GM12872 (cell line): ENCODE measurements around the gene CZIB.

ENCODE experiments used
- TF ChIP-seq, protein P1 (sequence below): IDR thresholded peaks from 3 replicates; pipeline ENCODE4 v1.5.1; 2011; ENCODE audit warnings: low read depth, mild to moderate bottlenecking, low read length, moderate library complexity; ENCODE audit not compliant: insufficient read depth

The CZIB gene

DNA sequence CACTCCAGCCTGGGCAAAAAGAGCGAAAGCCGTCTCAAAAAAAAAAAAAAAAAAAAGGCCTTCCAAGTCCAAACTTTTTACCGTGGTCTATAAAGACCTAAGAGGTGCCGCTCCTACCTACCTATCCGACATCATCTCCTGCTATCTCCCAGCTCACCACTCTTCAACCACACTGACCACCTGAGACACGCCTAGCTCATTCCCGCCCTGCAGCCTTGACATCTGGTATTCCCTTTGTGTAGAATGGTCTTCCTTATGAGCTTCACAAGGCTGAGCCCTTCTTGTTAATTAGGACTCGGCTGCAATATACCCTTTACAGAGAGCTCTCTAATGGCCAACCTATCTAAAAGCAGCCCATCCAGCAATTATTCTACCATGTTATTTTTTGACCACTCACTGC lies 17.2 kb upstream of the CZIB start:
- TF ChIP-seq, protein P1, sequence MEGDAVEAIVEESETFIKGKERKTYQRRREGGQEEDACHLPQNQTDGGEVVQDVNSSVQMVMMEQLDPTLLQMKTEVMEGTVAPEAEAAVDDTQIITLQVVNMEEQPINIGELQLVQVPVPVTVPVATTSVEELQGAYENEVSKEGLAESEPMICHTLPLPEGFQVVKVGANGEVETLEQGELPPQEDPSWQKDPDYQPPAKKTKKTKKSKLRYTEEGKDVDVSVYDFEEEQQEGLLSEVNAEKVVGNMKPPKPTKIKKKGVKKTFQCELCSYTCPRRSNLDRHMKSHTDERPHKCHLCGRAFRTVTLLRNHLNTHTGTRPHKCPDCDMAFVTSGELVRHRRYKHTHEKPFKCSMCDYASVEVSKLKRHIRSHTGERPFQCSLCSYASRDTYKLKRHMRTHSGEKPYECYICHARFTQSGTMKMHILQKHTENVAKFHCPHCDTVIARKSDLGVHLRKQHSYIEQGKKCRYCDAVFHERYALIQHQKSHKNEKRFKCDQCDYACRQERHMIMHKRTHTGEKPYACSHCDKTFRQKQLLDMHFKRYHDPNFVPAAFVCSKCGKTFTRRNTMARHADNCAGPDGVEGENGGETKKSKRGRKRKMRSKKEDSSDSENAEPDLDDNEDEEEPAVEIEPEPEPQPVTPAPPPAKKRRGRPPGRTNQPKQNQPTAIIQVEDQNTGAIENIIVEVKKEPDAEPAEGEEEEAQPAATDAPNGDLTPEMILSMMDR = no peak

DNA sequence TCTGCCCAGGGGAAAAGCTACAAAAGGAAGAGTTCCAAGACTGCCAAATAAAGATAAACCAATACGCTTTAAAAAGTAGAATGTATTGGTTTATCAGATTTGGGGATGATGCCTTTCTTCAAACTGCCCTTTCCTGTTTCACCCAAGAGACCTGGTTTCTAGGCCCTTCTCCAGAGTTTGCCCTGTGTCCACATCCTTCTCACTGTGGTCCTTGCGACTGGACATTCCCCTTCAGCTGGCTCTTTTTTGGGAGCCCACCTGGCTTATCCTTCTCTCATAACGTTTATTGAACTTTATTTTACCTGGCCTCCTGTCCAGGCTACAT lies 490 bp upstream of the CZIB start:
- TF ChIP-seq, protein P1 = no peak

DNA sequence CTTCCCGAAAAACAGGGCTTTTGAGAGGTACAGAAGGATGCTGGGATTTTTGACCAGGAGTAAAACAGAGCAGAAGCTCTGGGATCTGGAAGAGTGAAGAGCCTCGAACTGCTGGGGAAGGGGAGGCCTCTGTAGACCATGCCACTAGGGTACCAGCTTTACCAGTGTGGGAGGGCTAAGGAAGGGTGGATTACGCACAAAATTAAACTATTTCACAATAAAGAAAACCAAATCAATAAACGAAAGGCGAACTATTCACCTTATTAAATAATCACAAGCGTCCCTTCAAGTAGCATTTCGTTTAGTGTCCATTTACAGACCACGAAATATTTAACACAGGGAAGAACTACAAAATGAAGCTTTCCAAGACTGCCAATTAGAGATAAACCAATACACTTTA lies 723 bp downstream of the CZIB start:
- TF ChIP-seq, protein P1 = no peak

DNA sequence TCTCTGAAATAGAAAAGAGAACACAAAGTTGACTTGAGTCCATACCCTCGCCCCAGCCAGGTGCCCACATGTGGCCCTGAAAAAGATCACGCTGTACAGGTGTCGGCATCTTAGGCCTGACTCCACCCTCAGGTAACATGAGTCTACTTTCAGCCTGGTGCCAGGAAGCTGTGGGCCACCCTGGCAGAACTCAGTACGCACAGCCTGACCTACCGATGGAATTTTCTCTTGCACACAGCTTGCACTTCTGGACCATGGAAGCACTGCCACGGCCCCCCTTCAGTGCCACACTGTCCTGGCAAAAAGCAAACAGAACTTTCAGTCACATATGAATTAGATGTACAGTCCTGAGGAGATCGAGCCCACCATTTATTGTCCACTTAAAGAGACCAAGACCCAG lies 2.2 kb downstream of the CZIB start:
- TF ChIP-seq, protein P1 = no peak

DNA sequence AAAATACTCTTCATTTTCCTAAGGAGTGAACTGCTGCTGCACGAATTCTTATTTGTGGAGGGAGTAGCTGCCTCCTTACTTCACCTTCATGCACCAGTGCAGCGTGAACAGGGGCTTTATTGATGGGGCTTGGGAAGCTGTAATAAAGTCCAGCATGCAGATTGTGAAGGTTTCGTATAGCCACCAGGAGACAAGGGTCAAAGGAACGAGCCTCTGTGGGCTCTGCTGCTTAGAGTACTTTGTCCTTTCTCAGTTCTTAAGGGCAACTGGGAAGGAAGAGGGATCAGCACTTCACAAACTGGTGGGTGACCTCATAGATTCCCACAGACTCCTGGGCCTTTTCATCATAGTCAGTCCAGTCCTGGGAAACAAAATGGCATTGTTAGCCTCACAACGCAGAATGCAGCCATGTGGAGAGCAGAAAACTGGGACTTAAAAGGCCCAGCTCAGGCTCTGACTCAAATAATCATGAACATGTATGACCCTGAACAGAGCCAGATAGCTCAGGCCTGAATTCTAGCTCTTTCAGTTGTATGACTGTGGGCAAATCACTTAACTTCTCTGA lies 6.0 kb downstream of the CZIB start:
- TF ChIP-seq, protein P1 = no peak

DNA sequence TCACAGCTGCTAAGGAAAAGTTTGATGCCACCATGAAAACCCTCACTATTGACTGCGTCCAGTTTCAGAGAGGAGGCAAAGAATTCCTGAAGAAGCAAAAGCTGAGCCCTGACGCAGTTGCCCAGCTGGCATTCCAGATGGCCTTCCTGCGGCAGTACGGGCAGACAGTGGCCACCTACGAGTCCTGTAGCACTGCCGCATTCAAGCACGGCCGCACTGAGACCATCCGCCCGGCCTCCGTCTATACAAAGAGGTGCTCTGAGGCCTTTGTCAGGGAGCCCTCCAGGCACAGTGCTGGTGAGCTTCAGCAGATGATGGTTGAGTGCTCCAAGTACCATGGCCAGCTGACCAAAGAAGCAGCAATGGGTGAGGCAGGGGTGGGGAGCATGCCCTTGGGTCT lies 9.5 kb downstream of the CZIB start:
- TF ChIP-seq, protein P1 = no peak

DNA sequence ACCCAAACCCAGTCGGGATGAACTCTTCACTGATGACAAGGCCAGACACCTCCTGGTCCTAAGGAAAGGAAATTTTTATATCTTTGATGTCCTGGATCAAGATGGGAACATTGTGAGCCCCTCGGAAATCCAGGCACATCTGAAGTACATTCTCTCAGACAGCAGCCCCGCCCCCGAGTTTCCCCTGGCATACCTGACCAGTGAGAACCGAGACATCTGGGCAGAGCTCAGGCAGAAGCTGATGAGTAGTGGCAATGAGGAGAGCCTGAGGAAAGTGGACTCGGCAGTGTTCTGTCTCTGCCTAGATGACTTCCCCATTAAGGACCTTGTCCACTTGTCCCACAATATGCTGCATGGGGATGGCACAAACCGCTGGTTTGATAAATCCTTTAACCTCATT lies 10.1 kb downstream of the CZIB start:
- TF ChIP-seq, protein P1 = no peak

DNA sequence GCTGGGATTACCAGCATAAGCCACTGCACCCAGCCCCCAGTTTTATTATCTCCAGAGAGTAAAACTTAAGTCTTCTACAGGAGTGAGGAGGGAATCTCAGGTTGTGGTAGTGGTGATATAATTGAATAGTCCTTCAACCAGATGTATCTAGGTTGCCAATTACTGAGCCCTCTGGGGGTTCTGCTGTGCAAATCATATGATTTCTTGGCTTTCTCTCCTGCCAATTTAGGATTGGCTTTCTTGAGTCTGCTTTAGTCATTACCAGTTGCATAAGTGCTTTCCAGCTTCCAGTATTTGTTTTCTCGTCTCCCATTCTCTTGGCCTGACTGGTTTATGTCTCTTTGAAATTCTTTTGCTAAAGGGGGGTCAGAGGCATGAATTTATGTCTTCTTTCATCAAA lies 12.7 kb downstream of the CZIB start:
- TF ChIP-seq, protein P1 = no peak
